ENCODE data around the gene COPG2. TPM values are rescaled to one million over a fixed set of nuclear protein-coding genes. Genes with fewer than 3 reads are reported as not detected.

Gene COPG2
- total RNA-seq, 1 experiment from 2014 or later: 17.6 TPM

DNA sequence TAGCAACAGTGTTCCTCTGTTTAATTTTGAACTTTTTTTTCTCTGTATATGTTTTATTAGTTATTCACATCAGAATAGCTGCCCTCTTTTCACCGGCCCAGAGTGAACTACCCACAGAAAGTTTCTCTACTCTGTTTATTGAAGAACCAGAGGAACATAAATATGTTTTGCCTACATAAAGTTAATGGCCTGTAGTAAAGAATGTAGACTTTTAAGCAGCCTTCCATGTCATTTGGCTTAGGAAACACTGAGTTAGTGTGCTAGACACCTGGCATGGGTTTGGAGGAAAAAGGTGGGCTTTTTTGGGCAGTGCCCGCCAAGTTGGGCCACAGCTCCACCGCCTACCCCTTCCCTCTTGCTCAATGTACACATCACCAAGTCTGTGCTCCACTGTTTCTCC, 185.5 kb downstream of the COPG2 start:
- ChIA-PET CTCF (no interaction called here), POLR2A (ENCODE audit: low non-redundant PET) (no interaction called here)
- no peak overlapping the region for H3K27ac ChIP-seq (ENCODE audit: low read depth, low read length, poor library complexity, severe bottlenecking)
- no TSS peak for BruUV-seq (replicated peaks)
- H3K4me1 ChIP-seq (ENCODE audit: insufficient read depth, low read length, poor library complexity, severe bottlenecking): no peaks in the 10 kb centered on the region
- no peak overlapping the region for H3K4me3 ChIP-seq (ENCODE audit: low read depth, low read length, poor library complexity, severe bottlenecking)
- DNase-seq (ENCODE audit: low spot score): no peak
- intact Hi-C loops (cut with micrococcal nuclease; ENCODE audit: unreplicated experiment): no loop called here
- peaks cover 1% of the 10 kb centered on the region for H3K9me3 ChIP-seq (ENCODE audit: low read depth, low read length, poor library complexity, severe bottlenecking)
- H3K36me3 ChIP-seq (ENCODE audit: insufficient read depth, low read length, poor library complexity, severe bottlenecking): no peaks in the 10 kb centered on the region
- no peaks in the 10 kb centered on the region for H3K27me3 ChIP-seq (replicated peaks; ENCODE audit: insufficient read depth, low read depth, low read length, poor library complexity)
- TF ChIP-seq EZH2 (IDR thresholded peaks at IDR 0.05; ENCODE audit: borderline replicate concordance, low read depth, low read length, poor library complexity, severe bottlenecking): no peak

GRCh38 chr7:130481898-130482297, 186.7 kb downstream of the COPG2 start:
- no peak for DNase-seq (ENCODE audit: low spot score)
- intact Hi-C loops (cut with micrococcal nuclease; ENCODE audit: unreplicated experiment): no loop called here
- CTCF ChIA-PET: no interaction called here
- POLR2A ChIA-PET (ENCODE audit: low non-redundant PET): no interaction called here
- TF ChIP-seq CTCF (conservative IDR thresholded peaks at IDR 0.05; ENCODE audit: low read depth, low read length) (no peak), EZH2 (IDR thresholded peaks at IDR 0.05; ENCODE audit: borderline replicate concordance, low read depth, low read length, poor library complexity, severe bottlenecking) (no peak)
- no peaks in the 10 kb centered on the region for H3K4me1 ChIP-seq (ENCODE audit: insufficient read depth, low read length, poor library complexity, severe bottlenecking)
- H3K36me3 ChIP-seq (ENCODE audit: insufficient read depth, low read length, poor library complexity, severe bottlenecking): no peaks in the 10 kb centered on the region
- H3K9me3 ChIP-seq (ENCODE audit: low read depth, low read length, poor library complexity, severe bottlenecking): peaks cover 6% of the 10 kb centered on the region
- BruUV-seq (replicated peaks): no TSS peak
- no peak overlapping the region for H3K27ac ChIP-seq (ENCODE audit: low read depth, low read length, poor library complexity, severe bottlenecking)
- no peak overlapping the region for H3K4me3 ChIP-seq (ENCODE audit: low read depth, low read length, poor library complexity, severe bottlenecking)
- H3K27me3 ChIP-seq (replicated peaks; ENCODE audit: insufficient read depth, low read depth, low read length, poor library complexity): no peaks in the 10 kb centered on the region

DNA sequence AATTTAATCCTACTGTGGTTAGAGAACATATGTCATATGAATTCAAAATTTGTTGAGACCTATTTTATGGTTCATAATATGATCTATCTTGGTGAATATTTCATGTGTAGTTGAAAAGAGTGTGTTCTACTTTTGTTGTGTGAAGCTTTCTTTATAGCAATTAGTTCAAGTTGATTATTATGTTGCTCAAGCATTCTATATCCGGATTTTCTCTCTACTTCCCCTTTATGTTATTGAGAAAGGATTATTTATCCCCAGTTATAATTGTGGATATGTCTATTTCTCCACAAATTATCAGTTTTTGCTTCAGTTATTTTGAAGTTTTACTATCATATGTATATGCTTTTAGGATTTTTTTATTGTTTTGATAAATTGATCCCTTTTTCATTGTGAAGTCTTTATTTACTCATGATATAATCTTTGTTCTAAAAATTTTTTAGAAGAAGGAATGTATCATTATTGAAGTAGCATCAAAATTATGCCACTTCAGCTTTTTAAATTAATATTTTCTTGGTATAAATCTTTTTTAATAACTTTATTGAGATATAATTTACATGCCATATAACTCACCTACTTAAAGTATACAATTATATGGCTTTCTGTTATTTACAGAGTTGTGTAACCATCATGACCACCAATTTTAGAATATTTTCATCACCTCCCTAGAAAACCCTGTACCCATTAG, 188.7 kb downstream of the COPG2 start:
- no peaks in the 10 kb centered on the region for H3K27me3 ChIP-seq (replicated peaks; ENCODE audit: insufficient read depth, low read depth, low read length, poor library complexity)
- intact Hi-C loops (cut with micrococcal nuclease; ENCODE audit: unreplicated experiment): no loop called here
- no peaks in the 10 kb centered on the region for H3K36me3 ChIP-seq (ENCODE audit: insufficient read depth, low read length, poor library complexity, severe bottlenecking)
- no TSS peak for BruUV-seq (replicated peaks)
- no peaks in the 10 kb centered on the region for H3K4me1 ChIP-seq (ENCODE audit: insufficient read depth, low read length, poor library complexity, severe bottlenecking)
- DNase-seq (ENCODE audit: low spot score): no peak
- no peak overlapping the region for H3K4me3 ChIP-seq (ENCODE audit: low read depth, low read length, poor library complexity, severe bottlenecking)
- no peak for TF ChIP-seq CTCF (conservative IDR thresholded peaks at IDR 0.05; ENCODE audit: low read depth, low read length)
- TF ChIP-seq EZH2 (IDR thresholded peaks at IDR 0.05; ENCODE audit: borderline replicate concordance, low read depth, low read length, poor library complexity, severe bottlenecking): no peak
- H3K27ac ChIP-seq (ENCODE audit: low read depth, low read length, poor library complexity, severe bottlenecking): no peak overlapping the region
- peaks cover 6% of the 10 kb centered on the region for H3K9me3 ChIP-seq (ENCODE audit: low read depth, low read length, poor library complexity, severe bottlenecking)
- ChIA-PET POLR2A (ENCODE audit: low non-redundant PET) (no interaction called here), CTCF (no interaction called here)

GRCh38 chr7:130478991-130479390, 189.6 kb downstream of the COPG2 start:
- no peak overlapping the region for H3K4me3 ChIP-seq (ENCODE audit: low read depth, low read length, poor library complexity, severe bottlenecking)
- H3K4me1 ChIP-seq (ENCODE audit: insufficient read depth, low read length, poor library complexity, severe bottlenecking): no peaks in the 10 kb centered on the region
- H3K27me3 ChIP-seq (replicated peaks; ENCODE audit: insufficient read depth, low read depth, low read length, poor library complexity): no peaks in the 10 kb centered on the region
- ChIA-PET CTCF (no interaction called here), POLR2A (ENCODE audit: low non-redundant PET) (no interaction called here)
- intact Hi-C loops (cut with micrococcal nuclease; ENCODE audit: unreplicated experiment): no loop called here
- no peak for TF ChIP-seq CTCF (conservative IDR thresholded peaks at IDR 0.05; ENCODE audit: low read depth, low read length)
- no peak for TF ChIP-seq EZH2 (IDR thresholded peaks at IDR 0.05; ENCODE audit: borderline replicate concordance, low read depth, low read length, poor library complexity, severe bottlenecking)
- H3K27ac ChIP-seq (ENCODE audit: low read depth, low read length, poor library complexity, severe bottlenecking): no peak overlapping the region
- peaks cover 6% of the 10 kb centered on the region for H3K9me3 ChIP-seq (ENCODE audit: low read depth, low read length, poor library complexity, severe bottlenecking)
- no peaks in the 10 kb centered on the region for H3K36me3 ChIP-seq (ENCODE audit: insufficient read depth, low read length, poor library complexity, severe bottlenecking)
- DNase-seq (ENCODE audit: low spot score): no peak
- BruUV-seq (replicated peaks): no TSS peak
